Mucosa of descending colon (tissue), 3 donors: ENCODE measurements around the gene TPM1. TPM values are rescaled to one million over a fixed set of nuclear protein-coding genes. Genes with fewer than 3 reads are reported as not detected.

ENCODE experiments used
- ATAC-seq: fragments of 200-7000 bp; cut with Tn5 transposase; one replicate; pipeline ENCODE4 v1.9.1; 2020; ENCODE audit warnings: mild to moderate bottlenecking, moderate library complexity
- DNase-seq, 3 donors: peaks; one replicate each; pipeline ENCODE4 v3.0.0-alpha.2; 2020
- H3K36me3 ChIP-seq: fragments of 200-600 bp; one replicate; pipeline ENCODE4 v1.8.0; 2021; ENCODE audit warnings: low read depth, mild to moderate bottlenecking
- H3K4me1 ChIP-seq: fragments of 200-600 bp; one replicate; pipeline ENCODE4 v1.8.0; 2021; ENCODE audit warnings: low read depth, mild to moderate bottlenecking
- H3K4me3 ChIP-seq: fragments of 200-600 bp; one replicate; pipeline ENCODE4 v1.8.0; 2021; ENCODE audit warnings: mild to moderate bottlenecking
- H3K9me3 ChIP-seq: fragments of 200-600 bp; one replicate; pipeline ENCODE4 v1.8.0; 2021; ENCODE audit warnings: mild to moderate bottlenecking
- CTCF ChIP-seq: fragments of 200-600 bp; IDR thresholded peaks from one replicate; pipeline ENCODE4 v1.8.0; 2022; ENCODE audit warnings: antibody characterized with exemption, mild to moderate bottlenecking
- intact Hi-C, 2 donors: fragments of 100-400 bp; cut with DNase I in 1 of 2; cut with micrococcal nuclease in 1 of 2; formaldehyde crosslinking; loops; one replicate each; pipeline versions ENCODE4 v1.11.0 to v1.11.1; 2022; cut with DNase I, micrococcal nuclease
- total RNA-seq, 3 donors: library from RNA; stranded (reverse); fragmentation: NEBNext Ultra II Directional in 2 of 3; extraction: Animal tissue kit (Norgen Biotek cat#: 25700) in 2 of 3; gene quantifications; one replicate each; pipeline versions ENCODE4 v1.2.1 to v1.2.4, GENCODE V29; 2021 to 2023
- donor health status: DM: no; HTN: no; CAD: no; lungs with moderate emphysema.
- donor health status: DM: no; HTN: no; CAD: no.
- donor health status: DM: no; HTN: yes; CAD: no.

The TPM1 gene
- total RNA-seq, 3 donors from 2014 or later: 613 to 1,704 (median 696) TPM

DNA sequence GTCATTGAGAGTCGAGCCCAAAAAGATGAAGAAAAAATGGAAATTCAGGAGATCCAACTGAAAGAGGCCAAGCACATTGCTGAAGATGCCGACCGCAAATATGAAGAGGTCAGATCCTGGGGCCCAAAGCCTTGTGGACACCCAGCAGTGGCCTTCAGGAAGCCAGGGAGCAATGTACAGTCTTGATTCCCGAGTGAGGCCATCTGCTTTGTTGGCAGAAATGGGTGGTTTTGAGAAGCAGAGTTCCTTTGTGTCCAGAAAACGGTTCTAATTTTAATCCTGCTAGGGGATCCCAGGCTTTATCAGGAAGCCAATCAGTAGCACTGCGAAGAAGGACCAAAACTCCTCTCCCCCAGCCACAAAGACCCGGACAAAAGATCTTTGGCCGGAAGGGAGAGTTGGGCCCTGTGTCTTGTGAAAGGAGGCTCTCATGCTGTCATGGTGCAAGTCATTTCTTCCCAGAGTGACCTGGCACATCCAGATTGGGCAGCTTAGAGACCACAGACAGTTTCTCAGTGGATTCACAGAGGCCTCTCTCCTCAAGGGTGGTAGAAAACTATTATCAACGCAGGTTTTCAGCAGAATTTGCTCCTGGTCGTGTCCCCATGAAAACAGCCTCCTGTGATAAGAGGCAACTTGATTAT, 17.1 kb downstream of the TPM1 start:
- H3K4me1 ChIP-seq: peaks cover 15% of the 10 kb centered on the region
- DNase-seq (no peak), ATAC-seq (no peak)
- no peak overlapping the region for H3K4me3 ChIP-seq
- intact Hi-C loops: no loop called here
- no peak for TF ChIP-seq CTCF
- no peaks in the 10 kb centered on the region for H3K9me3 ChIP-seq
- peaks cover 9% of the 10 kb centered on the region for H3K36me3 ChIP-seq

- no peak for TF ChIP-seq CTCF
- H3K9me3 ChIP-seq: no peaks in the 10 kb centered on the region
- DNase-seq (no peak), ATAC-seq (no peak)
- H3K4me1 ChIP-seq: peaks cover 5% of the 10 kb centered on the region
- H3K36me3 ChIP-seq: peaks cover 9% of the 10 kb centered on the region
- intact Hi-C loops: no loop called here
- H3K4me3 ChIP-seq: no peak overlapping the region
Measured at GRCh38 chr15:63060699-63061098, 18.2 kb downstream of the TPM1 start.

DNA sequence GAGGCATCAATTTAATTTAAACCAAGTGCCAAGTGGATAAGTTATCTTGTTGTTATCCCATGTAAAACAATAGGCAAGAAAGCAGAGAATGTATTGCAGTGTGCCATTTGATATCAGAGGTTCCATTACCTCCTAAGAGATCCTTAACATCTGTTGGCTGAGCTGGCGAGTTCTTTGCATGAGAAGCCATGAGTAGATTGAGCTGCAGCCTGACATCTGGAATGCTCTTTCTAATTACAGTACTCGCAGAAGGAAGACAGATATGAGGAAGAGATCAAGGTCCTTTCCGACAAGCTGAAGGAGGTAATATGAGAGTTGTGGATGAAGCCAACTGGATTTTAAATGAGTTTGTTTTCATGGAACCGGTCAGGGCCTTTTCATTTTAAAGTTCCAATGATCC, 19.4 kb downstream of the TPM1 start:
- DNase-seq: no peak
- H3K36me3 ChIP-seq: peaks cover 9% of the 10 kb centered on the region
- H3K9me3 ChIP-seq: no peaks in the 10 kb centered on the region
- H3K4me3 ChIP-seq: no peak overlapping the region
- TF ChIP-seq CTCF: no peak
- intact Hi-C loops: no loop called here
- H3K4me1 ChIP-seq: peaks cover 4% of the 10 kb centered on the region
- peak; percentile 19 for ATAC-seq

DNA sequence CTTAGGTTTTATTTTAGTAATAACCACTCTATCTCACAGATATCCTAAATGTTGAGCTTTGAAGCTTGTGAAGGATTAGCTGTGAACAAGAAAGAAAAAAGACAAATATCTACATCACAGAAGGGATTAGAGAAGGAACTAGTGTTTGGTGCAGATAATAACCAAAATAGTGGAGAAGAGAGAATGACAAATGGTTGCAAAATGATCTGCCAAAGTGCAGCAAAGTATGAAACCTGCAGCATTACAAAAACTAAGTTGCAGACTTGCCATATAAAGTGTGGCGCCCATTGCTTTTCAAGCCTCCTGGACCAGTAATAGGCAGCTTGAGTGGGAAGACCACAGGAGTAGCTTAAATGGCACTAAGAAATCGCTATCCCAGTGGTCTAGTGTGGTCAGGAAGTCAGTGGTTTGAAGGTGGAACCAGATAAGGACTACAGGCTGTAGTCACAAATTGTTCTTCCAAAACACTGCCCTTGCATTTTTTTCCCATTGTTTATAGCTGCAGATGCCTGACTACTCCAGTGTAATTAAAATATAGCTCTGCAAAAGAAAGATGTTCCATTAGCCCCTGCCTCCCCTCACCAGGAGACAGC, 20.7 kb downstream of the TPM1 start:
- Histone ChIP-seq H3K4me1 (peaks cover 4% of the 10 kb centered on the region), H3K4me3 (no peak overlapping the region), H3K36me3 (no peaks in the 10 kb centered on the region), H3K9me3 (no peaks in the 10 kb centered on the region)
- intact Hi-C loops: no loop called here
- TF ChIP-seq CTCF: no peak
- no peak for DNase-seq
- no peak for ATAC-seq

DNA sequence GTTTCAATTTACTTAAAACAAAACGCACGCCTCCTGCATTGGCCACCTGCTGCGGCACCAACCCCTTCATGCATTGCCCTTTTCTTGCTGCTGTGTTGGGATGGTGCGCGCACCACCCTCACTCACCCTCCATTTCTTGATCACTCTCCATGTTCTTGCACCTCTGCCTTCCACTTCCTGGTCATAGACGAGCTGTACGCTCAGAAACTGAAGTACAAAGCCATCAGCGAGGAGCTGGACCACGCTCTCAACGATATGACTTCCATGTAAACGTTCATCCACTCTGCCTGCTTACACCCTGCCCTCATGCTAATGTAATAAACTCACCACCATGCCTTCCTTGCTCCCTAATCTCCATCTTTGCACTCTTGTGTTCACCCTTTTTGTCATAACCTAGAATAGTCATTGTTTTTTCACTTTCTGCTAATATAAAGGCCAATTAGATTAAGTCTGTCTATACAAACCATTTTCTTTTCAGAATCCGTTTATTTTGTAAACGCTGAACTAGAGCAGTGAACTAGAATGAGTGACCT, 21.4 kb downstream of the TPM1 start:
- no peaks in the 10 kb centered on the region for H3K9me3 ChIP-seq
- intact Hi-C loops: no loop called here
- TF ChIP-seq CTCF: no peak
- H3K36me3 ChIP-seq: no peaks in the 10 kb centered on the region
- DNase-seq (no peak), ATAC-seq (no peak)
- peaks cover 4% of the 10 kb centered on the region for H3K4me1 ChIP-seq
- H3K4me3 ChIP-seq: no peak overlapping the region
